AG09309 (cell line): ENCODE data around the gene MISP.
A peak's percentile ranks its signal among the peaks of the same experiment; 100 is the strongest.

Source experiments
- DNase-seq: peaks from one replicate; pipeline ENCODE4 v3.0.0-alpha.2; 2010; ENCODE audit warnings: low read depth
- H3K4me3 ChIP-seq: 2 replicates; pipeline ENCODE4 v1.5.1; 2011; ENCODE audit warnings: mild to moderate bottlenecking, low read depth, low read length, moderate library complexity; ENCODE audit not compliant: control insufficient read depth
- TF ChIP-seq, protein P1 (sequence below): IDR thresholded peaks from 2 replicates; pipeline ENCODE4 v1.5.1; 2011; ENCODE audit warnings: mild to moderate bottlenecking, low read depth, low read length, inconsistent platforms; ENCODE audit not compliant: insufficient read depth, control insufficient read depth; ENCODE audit errors: missing control alignments

Gene MISP

DNA sequence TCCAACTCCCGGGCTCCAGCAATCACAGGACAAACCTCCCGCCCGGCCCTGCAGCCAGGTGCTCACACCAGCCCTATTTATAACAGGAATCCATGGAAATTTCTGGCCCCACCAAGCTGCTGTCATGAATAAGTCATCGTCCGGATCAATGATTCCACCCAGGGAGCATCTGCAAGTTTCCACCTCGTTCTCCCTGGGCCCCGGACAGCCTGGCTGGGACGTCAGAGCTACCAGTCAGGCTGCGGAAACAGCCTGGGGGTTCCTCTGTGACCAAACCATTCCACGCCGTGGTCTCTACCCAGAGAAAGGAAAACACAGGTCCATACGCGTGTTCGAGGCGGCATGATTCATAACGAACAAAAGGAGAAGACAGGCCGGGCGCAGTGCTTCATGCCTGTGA lies 25.6 kb downstream of the MISP start:
- DNase-seq = no peak
- no peak overlapping the region for H3K4me3 ChIP-seq
- TF ChIP-seq, protein P1, sequence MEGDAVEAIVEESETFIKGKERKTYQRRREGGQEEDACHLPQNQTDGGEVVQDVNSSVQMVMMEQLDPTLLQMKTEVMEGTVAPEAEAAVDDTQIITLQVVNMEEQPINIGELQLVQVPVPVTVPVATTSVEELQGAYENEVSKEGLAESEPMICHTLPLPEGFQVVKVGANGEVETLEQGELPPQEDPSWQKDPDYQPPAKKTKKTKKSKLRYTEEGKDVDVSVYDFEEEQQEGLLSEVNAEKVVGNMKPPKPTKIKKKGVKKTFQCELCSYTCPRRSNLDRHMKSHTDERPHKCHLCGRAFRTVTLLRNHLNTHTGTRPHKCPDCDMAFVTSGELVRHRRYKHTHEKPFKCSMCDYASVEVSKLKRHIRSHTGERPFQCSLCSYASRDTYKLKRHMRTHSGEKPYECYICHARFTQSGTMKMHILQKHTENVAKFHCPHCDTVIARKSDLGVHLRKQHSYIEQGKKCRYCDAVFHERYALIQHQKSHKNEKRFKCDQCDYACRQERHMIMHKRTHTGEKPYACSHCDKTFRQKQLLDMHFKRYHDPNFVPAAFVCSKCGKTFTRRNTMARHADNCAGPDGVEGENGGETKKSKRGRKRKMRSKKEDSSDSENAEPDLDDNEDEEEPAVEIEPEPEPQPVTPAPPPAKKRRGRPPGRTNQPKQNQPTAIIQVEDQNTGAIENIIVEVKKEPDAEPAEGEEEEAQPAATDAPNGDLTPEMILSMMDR = no peak

DNA sequence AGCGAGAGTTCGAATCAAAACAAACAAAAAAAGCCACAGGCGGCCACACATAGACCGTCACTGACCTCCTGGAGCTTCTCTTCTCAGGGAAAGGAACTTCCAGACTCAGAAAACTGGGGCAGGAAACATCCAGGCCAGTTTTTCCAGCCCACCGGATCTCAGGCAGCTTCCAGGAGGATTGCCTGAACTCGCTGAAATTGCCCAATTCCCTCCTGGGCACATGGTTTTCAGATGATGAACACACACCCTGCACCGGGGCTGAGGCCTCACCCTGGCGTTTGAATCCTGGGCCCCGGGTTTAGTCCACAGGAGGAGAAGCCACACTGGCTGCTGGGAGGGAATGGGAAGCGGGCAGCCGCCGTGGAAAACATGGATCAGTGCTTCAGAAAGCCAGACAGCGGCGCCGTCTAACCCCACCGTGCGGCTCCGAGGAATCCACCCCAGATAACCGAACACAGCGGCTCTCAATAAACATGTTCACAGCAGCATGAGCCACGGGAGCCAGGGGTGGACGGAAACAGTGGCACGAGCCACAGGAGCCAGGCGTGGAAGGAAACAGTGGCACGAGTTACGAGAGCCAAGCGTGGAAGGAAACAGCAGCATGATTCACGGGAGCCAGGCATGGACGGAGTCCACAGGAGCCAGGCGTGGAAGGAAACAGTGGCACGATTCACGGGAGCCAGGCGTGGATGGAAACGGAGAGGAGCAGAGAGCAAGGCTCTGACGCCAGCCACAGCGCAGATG lies 28.2 kb downstream of the MISP start:
- H3K4me3 ChIP-seq = no peak overlapping the region; the same call in 1 of the 2 replicates
- TF ChIP-seq, protein P1 = no peak
- DNase-seq = peak; percentile 87

DNA sequence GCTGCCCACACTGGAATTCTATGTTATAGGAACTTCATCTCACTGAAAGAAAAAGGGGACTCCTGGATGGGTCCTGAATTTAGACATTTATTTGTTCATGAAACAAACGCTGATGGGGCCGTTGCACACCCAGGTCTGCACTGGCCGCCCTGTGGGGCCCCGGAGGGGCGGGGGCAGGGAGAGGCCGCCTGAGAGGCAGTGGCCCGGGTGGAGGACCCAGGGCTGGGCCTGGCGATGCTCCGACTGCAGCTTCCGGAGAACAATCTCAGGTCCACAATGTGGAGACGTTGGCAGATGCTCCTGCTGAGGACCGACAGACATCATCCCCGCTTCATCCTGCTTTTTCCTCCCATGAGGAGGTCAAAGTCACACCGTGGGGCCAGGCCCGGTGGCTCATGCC lies 30.0 kb downstream of the MISP start:
- H3K4me3 ChIP-seq = no peak overlapping the region
- TF ChIP-seq, protein P1 = no peak
- DNase-seq = no peak

DNA sequence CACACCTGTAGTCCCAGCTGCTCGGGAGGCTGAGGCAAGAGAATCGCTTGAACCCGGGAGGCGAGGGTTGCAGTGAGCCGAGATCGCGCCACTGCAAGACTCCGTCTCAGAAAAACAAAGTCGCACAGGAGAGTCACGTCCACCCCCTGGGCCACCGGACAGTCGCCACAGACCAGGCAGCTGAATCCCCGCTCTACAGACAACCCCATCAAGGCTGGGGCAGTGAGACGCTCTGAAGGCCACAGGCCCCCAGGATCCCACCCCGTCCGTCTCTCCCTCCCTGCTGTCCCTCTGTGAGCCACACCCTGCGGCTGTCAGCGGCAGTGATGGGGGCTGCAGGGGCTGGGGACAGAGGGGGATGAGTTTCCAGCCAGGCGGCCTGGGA lies 30.9 kb downstream of the MISP start:
- H3K4me3 ChIP-seq = no peak overlapping the region

DNA sequence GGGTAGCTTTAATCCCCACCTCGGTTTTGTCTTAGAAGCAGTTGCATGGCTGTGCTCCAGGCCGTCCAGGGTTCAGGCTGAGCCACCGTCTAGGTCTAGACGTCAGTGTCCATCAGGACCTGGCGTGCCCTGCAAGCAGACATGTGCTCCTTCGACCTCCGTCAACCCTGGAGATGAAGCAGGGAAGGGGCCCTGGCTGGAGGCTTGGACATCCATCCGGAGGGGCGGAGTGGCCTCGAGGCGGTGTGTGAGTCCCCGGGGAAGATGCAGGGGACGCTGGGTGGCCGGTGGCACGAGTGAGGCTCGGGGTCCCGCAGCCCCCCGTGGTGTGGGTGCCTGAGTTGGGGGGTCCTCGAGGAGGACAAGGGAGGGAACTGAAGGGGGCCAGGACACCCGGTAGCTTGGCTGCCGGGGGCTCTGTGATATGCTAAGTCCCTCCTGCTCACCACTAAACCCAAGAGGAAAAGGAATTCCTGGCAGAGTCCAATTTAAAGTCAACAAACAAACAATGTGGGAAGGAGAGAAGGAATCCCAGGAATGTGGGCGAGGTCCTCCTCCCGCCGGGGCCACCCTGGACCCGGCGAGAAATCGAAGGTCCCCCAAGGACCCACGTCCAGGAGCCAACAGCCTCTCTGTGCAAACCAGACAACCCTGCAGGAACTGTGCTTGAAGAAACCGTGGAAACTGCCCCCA lies 31.4 kb downstream of the MISP start:
- TF ChIP-seq, protein P1 = no peak
- H3K4me3 ChIP-seq = peak overlapping the region; percentile 37
- no peak for DNase-seq

More for the DNA sequence above, 30.9 kb downstream of the MISP start:
- DNase-seq = no peak
- TF ChIP-seq, protein P1 = no peak

DNA sequence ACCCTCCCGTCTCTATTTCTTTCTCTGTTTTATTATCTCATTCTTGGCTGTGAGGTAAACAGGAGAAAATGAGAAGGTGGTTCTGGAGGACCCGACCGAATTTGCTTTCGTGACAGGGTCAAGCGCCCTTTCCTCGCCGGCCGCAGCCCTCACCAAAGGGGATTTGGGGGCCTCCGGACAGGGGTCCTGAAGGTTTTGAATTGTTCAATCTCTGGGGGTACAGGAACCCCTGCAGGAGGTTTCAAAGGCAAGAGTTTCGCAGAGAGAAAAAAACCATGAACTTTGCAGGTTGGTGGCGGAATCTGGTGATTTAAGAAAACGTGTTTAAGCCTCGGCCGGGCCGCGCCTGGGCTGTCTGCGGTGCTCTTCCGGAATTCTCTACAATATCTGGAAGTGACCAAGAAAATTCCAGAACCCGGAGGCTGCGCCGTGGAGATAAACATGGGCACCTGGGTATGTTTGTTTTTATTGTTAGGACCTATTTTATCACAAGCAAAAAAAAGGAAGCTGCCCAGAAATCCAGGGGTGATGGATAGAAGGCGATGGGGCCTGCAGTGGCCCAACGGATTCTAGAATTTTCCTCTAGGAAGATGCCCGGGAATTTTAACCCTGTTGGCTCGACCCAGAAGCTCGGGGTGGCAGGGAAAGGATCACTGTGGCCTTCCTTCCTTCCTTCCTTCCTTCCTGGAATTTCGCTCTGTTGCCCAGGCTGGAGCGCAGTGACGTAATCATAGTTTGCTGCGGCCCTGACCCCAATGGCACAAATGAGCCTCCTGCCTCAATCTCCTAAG lies 32.2 kb downstream of the MISP start:
- peak overlapping the region; percentile 37 for H3K4me3 ChIP-seq

More for the DNA sequence above, 32.2 kb downstream of the MISP start:
- DNase-seq = no peak
- TF ChIP-seq, protein P1 = no peak
